ENCODE measurements around the gene KCTD4.

DNA sequence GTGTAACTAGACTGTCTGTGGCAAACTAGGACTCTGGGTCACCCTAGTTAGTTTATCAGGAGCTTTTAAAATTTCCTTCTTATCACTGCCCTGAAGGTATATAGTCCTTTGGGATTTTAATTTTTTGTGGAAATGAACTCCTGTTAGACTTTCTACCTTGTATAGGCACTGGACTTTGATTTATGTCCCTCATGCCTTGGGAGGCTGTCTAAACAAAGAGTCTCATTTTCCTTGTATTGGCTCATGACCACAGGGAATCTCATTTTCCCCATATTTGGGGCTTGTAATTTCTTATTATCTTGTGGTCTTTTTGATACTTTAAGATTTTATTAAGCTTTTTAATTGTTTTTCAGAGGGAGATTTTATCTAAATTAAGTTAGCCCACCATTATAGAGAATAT lies 21.4 kb downstream of the KCTD4 start:
- TF ChIP-seq GLIS3 (CRISPR knock-in tag; IDR thresholded peaks at IDR 0.05) (no peak), ZNF70 (CRISPR knock-in tag; IDR thresholded peaks at IDR 0.05) (no peak), ESRRG (CRISPR knock-in tag; IDR thresholded peaks at IDR 0.05) (no peak), OSR1 (CRISPR knock-in tag; IDR thresholded peaks at IDR 0.05) (no peak), PPARA (CRISPR knock-in tag; IDR thresholded peaks at IDR 0.05; ENCODE audit: borderline replicate concordance) (no peak), ARNTL (CRISPR knock-in tag; IDR thresholded peaks at IDR 0.05; ENCODE audit: borderline replicate concordance, low read depth) (no peak), RARB (CRISPR knock-in tag; IDR thresholded peaks at IDR 0.05) (no peak), TOX (CRISPR knock-in tag; IDR thresholded peaks at IDR 0.05; ENCODE audit: borderline replicate concordance) (no peak), CSDC2 (CRISPR knock-in tag; IDR thresholded peaks at IDR 0.05) (no peak), TCF4 (CRISPR knock-in tag; IDR thresholded peaks at IDR 0.05; ENCODE audit: borderline replicate concordance) (no peak), ISL1 (CRISPR knock-in tag; IDR thresholded peaks at IDR 0.05) (no peak)
- TF ChIP-seq, protein P1, sequence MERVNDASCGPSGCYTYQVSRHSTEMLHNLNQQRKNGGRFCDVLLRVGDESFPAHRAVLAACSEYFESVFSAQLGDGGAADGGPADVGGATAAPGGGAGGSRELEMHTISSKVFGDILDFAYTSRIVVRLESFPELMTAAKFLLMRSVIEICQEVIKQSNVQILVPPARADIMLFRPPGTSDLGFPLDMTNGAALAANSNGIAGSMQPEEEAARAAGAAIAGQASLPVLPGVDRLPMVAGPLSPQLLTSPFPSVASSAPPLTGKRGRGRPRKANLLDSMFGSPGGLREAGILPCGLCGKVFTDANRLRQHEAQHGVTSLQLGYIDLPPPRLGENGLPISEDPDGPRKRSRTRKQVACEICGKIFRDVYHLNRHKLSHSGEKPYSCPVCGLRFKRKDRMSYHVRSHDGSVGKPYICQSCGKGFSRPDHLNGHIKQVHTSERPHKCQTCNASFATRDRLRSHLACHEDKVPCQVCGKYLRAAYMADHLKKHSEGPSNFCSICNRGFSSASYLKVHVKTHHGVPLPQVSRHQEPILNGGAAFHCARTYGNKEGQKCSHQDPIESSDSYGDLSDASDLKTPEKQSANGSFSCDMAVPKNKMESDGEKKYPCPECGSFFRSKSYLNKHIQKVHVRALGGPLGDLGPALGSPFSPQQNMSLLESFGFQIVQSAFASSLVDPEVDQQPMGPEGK (CRISPR knock-in tag; IDR thresholded peaks at IDR 0.05; ENCODE audit: borderline replicate concordance), result no peak
- TF ChIP-seq, protein P2, sequence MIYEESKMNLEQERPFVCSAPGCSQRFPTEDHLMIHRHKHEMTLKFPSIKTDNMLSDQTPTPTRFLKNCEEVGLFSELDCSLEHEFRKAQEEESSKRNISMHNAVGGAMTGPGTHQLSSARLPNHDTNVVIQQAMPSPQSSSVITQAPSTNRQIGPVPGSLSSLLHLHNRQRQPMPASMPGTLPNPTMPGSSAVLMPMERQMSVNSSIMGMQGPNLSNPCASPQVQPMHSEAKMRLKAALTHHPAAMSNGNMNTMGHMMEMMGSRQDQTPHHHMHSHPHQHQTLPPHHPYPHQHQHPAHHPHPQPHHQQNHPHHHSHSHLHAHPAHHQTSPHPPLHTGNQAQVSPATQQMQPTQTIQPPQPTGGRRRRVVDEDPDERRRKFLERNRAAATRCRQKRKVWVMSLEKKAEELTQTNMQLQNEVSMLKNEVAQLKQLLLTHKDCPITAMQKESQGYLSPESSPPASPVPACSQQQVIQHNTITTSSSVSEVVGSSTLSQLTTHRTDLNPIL (CRISPR knock-in tag; IDR thresholded peaks at IDR 0.05; ENCODE audit: low read depth), result no peak

Measured in SK-N-SH treated with all-trans-retinoic acid at 6 μM for 48 hours (cell line).